Renal cortical epithelial cell (primary cell): ENCODE measurements around the gene SUSD3. TPM values are rescaled to one million over a fixed set of nuclear protein-coding genes. Genes with fewer than 3 reads are reported as not detected.
A peak's percentile ranks its signal among the peaks of the same experiment; 100 is the strongest.
"Not testable (repeated sequence)": the region's sequence is repeated elsewhere in the genome, so short reads cannot be mapped to it uniquely, and the experiment has no call there.

ENCODE experiments used
- DNase-seq: peaks from one replicate; pipeline ENCODE4 v3.0.0-alpha.2; 2011; ENCODE audit warnings: low read depth
- total RNA-seq: library from RNA; depleted of rRNA; stranded (reverse); fragments of >200 nt; gene quantifications from 2 replicates; pipeline ENCODE4 v1.2.3, GENCODE V29; 2014

The SUSD3 gene
- total RNA-seq, 1 donor from 2014 or later, result 5.1 TPM

DNA sequence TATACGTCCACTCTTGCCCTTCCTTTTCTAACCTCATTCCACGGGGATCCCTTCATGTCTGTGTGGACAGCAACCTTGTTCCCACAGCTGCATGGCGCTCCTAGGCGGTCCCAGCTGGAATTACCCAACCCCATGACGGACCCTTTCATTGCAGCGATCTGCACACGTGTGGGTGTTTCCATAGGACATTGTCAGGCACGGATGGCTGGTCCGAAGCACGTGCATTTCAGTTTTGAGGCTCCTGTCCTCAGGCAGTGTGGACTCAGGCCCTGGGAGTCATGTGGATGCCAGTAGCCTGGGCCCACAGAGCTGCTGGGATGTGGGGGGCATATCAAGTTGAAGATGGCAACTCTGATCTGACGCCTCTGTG is 52.5 kb downstream of the SUSD3 start:
- no peak for DNase-seq

DNA sequence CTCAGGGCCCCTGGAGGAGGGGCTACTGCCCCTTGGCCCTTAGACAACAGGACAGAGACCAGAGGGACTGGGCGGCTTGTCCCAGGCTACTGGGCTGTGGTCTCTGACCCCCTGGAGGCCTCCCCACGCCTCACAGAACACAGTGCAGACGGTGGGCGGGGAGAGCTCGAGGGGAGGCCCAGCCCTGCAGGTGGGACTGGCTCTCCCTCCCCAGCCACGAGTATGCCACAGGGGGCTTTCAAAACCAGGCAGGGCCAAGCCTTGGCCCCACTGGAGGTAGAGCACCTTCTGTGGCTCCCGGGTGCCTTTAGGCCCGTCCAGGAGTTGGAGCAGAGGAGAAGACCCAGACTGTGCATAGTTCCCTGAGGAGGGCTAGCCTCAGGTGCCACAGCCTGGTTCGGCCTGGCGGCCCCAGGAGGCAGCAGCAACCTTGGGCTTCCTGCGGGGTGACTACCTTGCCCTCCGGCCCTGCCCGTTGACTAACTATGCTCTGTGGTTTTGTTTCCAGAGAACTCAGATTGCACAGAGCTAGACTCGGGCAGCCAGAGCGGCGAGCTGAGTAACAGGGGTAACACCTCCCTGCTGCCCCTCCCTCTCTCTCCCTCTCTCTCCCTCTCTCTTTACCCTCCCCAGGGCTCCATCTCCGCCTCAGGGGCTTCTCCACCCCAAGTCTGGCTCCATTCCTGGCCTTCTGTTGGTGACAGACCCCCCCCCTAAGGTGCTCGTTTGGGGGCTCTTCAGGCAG is 53.0 kb downstream of the SUSD3 start:
- DNase-seq, result peak; percentile 79

DNA sequence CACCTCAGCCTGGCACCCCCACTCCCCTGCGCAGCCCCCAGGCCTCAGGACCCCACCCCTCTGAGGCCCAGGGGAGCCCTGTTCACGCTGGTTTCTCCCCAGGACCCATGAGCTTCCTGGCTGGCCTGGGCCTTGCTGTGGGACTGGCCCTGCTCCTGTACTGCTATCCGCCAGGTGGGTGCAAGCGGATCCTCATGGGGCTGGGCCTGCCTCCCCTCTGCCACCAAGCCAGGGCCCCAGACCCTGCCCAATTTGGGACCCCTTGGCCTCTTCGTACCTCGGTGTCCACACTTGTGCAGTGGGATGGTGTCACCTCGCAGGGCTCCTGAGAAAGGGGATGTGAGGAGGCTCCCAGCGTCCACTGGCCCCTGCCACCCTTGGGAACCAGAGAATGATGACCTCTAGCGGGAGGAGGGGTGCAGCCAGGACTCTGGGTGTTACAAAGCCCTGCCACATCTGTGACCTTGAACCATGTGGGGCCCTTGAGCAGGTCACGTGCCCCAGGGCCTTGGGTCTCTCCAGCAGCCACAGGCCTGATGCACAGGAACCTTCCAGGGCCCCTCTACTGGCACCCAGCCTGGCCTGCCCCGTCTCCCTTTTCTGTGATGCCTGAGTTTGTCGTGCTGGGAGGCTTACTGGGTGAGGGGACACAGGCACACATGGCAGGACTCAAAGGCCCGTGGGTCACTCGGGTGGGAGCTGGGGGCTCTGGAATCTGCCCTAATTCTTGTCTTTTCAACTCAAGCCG is 53.8 kb downstream of the SUSD3 start:
- DNase-seq, result no peak

DNA sequence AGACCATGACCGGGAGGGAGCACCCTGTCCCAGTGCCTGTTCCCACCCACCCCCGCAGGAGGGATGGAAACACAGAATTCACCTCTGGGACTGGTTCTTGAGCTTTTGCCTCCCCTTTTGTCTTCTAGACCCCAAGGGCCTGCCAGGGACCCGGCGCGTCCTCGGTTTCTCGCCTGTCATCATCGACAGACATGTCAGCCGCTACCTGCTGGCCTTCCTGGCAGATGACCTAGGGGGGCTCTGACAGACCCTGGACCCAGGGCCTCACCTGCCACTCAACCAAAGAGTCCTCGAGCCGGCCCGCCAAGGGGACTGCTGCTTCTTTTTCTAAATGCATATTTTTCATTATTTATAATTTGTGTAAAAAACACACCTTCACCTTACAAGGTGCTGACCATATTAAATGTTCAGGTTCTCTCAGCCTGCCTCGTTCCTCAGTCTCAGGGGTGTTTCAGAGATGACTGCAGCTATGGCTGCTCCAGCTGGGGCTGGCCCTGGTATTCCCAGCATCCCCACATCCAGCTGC is 54.4 kb downstream of the SUSD3 start:
- DNase-seq, result no peak

DNA sequence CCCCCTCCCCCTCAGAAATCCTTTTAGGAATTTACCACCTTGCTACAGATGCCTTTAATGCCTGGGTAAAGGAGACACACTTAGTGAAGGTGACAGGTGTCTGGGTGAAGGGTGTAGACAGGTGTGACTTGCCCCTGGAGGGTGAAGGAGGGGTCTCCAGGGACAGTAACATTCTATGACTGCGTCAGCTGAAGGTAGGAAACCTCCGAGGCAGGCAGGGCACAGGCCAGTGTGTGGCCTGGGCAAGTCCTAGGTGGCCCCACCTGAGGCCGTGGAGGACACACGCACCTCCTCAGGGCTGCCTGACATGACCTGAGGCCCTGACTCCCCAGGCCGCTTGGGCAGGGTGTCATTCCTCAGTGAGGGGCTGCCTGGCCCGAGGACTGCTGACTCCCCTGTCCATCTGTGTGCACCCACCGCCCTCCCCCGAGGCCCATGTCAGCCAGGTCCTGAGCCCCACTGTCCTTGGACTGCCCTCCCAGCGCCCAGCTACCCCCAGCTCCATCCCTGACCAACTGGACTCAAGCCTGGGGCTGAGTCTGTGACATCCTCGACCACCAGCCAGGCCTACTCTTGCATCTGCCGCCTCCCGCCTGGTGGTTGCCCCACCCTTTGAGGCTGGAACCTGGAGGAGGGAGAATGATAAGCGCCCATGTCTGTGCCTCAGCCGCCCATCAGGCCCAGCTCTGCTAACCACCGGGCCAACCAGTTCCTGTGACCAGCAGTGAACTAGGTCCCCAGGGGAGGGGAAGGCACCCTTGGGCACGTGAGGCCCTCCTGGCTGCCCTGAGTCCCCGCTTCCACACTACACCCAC is 55.9 kb downstream of the SUSD3 start:
- DNase-seq, result no peak

DNA sequence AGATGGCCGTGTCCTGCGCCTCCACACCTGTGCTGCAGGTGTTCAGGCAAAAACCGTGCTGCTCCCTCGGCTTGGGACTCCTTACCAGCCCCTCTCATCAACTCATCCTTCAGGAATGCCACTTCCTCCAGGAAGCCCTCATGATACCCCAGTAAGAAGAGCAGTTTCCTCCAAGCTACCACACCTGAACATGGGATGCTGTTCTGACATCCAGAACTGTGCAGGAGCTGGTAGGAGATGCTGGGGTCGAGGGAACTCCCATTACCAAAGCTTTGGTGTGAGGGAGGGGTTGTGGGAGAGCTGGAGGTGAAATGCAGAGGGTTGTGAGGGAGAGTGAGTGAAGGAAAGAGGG is 56.5 kb downstream of the SUSD3 start:
- no peak for DNase-seq

DNA sequence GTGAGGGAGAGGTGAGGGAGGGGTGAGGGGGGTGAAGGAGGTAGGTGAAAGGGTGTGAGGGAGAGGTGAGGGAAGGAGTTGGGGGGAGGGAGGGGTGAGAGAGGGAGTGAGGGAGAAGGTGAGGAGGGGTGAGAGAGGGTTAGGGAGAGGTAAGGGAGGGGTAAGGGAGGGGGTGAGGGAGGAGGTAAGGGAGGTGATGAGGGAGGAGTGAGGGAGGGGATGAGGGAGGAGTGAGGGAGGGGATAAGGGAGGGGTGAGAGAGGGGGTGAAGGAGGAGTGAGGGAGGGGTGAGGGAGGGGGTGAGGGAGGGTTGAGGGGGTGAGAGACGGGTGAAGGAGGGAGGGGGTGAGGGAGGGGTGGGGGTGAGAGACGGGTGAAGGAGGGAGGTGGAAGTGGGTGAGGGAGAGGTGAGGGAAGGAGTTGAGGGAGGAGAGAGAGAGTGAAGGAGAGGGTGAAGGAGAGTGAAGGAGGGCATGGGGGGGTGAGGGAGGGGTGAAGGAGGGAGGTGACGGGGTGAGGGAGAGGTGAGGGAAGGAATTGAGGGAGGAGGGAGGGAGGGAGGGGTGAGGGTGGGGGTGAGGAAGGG is 57.1 kb downstream of the SUSD3 start:
- no peak for DNase-seq

DNA sequence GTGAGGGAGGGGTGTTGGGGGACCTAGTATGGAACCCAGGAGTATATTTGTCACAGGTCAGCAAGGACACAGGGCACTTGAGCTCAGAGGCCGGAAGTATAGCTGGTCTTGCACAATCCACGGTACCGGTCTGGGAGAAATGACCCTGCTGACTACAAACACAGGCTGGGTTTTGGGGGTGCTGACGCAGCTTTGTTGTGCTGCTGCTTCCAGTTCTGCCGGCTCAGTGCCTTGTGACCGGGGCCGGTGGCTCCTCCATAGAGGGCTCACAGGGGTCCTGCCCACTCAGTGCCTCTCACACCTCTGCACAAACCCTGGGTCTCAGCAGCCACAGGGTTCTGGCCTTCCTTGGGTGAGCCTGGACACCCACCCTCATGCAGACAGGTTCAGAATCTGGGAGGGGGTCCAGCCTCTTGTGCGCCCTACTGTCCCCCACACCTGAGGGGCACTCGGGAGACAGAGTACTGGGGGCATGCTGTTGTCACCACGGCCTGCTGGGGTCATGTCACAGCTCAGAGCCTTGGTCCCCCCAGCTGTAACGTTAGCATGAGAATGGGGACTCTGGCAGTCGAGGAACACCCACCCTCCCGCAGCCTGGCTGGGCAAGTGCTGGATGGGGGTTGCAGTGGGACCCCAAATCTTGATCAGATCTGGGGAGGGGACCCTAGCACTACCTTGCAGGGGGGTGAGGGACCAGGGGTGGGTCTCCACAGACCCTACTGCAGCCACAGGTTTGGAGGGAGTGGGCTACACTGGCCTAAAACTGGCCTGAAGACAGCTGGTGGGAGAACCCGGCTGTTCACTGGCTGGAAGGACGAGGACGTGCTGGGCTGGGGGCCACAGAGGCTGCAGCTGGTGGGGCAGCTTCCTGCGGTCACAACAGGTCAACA is 57.8 kb downstream of the SUSD3 start:
- peak; percentile 89 for DNase-seq

DNA sequence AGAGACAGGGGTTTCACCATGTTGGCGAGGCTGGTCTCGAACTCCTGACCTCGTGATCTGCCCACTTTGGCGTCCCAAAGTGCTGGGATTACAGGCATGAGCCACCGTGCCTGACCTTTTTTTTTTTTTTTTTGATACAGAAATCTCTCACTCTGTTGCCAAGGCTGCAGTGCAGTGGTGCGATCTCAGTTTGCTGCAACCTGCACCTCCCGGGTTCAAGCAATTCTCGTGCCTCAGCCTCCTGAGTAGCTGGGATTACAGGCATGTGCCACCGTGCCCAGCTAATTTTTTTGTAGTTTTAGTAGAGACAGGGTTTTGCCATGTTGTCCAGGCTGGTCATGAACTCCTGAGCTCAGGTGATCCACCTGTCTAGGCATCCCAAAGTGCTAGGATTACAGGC is 59.0 kb downstream of the SUSD3 start:
- not testable (repeated sequence) for DNase-seq

DNA sequence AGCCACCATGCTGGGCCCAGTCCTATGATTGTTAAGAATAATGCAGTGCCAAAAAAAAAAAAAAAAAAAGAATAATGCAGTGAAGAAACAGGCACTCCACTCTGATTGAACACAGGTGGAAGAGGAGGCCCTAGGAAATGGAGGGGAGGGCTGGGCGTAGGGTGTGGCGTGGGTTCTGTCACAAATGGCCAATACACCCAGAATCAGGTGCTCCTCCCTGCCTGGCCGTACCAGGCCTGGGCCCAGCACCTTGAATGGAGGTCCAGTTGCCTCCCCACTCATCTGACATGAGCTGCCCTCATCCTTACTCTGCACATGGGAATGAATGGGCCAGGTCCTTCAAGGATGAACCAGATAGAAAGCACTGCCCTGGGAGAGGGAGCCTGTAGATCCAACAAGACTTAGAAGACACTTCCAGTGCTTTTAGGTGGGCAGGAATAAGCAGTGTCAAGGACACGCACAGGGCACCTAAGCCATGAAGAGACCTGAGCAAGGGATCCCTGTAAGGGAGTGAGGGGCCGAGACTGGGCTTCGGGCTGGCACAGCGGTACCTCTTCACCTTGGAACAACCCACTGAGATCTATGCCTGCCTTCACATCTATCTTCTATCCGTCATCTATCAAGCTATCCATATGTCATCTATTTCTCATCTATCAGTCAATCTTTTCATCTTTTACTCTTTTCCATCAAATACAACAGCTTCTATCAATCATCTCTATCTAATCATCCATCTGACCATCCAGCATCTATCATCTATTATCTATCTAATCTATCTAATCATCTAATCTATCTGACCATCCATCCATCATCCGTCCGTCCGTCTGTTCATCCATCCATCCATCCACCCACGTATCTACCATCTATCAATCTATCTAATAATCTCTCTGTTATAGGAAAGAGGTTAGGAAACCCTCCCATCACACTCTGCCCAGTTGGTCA is 59.7 kb downstream of the SUSD3 start:
- no peak for DNase-seq

DNA sequence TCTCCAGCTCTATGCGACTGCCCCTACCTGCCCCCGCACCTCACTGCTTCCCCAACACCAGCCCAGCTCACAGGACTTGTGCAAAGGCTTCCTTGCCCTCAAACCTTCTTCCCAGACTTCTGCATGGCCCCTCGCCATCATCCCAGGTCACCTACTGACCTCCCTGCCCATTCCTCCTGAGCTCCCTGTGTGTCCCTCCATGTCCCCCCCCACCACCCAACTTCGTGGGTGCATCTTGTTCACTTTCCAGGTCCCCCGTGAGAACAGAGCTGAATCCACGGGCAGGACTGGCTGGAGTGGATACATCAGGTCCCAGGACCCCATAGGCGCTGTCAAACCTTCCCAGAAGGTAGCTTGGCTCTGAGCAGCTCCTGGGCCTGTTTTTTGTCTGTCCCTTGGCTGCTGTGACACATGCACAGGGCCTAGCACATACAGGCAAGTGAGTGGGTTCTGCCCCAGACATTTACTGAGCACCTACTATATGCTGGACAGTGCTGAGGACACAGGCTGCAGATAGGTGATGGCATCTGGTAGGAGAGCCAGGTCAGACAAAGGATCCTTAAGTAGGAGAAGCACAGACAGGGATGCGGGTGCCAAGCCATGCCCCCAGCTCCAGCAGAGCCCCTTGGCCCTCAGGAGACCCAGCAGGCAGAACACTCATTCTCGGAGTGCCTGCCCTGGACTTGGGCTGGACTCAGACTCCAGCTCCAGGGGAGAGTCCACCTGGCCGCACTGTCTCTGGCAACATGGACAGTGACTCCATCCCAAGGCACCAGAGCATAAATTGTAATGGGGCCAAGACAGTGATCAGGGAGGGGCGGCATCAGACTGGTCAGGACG is 60.6 kb downstream of the SUSD3 start:
- no peak for DNase-seq

DNA sequence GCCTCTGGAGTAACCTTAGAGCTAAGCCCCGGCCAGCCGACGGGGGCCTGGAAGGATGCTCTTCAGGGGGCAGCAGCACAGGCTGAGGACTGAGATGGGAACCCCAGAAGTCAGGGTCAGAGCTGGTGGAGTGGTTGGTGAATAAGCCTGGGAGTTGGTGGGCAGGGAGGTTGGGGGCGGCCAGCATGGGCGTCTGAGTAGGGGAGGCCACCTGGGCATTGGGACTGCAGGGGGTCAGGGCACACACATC is 61.1 kb downstream of the SUSD3 start:
- DNase-seq, result no peak

DNA sequence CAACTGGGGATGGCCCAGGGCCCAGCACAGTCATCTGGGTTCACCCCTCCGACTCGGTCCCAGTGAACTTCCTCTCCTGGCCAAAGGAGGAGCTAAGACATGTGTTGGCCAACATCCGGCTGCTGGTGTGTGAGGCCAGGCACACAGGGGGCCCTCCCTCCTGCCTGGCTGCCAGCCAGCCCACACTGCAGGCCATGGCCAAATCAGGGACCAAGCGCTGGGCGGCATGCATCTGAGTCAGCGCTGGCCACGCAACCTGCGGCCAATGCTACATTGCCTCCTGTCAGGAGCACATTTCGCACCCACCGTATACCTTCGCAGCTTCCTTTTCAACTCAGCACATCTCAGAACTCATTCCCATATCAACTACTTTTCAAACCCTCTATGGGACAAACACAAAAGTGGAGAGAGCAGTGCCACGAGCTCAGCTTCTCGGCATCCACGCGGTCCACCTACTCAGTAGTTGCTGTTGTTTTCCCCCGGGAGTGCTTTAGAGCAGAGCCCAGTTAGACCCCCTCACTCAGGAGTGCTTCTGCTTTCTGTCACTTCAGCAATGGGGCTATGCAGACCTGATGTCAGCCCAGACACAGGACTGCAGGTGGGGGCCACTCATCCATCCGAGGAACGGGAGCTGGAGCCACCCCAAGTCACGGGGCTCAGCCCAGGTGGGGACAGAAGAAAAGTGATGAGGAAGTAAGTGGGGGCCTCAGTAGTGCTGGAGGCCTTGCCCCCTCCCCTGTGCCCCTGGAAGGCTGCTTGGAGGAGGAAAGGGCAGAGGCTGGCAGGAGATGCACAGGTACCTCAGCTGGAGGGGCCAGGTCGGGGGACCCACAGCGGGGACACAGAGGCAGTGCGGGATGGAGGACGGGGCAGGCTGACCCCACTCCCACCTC is 61.7 kb downstream of the SUSD3 start:
- peak; percentile 92 for DNase-seq

DNA sequence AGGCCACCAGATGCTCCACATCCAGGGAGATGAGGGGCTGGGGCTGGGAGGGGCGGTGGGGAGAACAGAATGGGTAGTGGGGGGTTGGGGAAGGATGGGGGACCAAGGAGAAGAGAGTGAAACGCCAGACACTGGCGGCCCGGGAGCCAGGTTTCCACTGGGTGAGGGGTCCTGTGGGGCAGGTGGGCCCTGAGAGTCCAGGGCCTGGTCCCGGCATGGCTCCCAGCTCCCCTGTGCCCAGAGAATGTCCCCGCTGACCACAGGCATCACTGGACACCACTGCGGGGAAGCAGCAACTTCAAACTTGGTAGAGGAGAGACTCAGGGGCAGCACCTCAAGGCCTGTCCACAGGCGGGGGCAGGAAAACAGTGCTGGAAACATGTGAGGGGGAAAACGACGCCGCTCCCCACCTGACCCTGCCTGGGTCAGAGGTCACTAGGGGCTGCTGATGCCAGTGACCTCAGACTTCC is 62.4 kb downstream of the SUSD3 start:
- no peak for DNase-seq

DNA sequence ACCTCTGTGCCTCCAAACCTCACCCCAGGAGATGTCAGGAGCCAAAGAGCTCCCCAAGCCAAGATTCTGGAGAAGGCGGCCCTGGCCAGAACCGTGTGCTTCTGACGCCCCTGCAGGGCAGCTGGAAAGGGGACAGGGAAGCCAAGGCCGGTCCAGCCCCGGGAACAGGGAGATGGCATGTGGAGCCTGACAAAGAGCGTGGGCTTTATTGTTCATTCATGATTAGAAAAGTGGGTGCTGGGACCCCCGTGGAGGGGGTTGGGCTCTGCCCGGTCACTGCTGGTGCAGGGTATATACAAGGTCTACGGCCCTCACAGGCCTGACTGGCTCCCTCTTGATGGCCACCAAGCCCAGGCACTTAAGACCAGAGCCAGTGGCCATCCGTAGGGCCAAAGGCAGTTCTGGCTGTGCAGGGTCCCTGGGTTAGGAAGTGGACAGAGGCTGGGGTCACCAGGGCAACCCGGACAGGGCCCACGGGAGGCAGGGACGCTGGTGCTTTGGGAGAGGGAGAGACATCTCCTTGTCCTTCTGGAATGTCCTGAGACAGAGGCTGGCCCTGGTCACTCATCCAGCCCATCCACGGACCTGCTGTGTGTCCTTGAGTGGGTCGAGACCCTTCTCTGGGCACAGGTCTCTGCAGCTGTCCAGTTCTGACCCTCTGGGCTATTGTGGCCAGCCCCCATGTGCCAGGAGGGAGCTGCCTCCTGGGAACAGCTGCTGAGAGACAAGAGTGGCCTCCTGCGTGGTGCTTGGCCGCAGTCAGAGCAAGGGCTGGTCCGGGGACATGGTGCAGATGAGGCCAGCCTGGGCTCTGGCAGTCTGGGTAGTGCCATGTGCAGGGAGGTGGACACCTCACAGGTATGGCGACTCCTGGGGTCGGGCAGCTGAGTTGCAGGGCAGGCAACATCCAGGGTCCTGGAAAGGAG is 63.1 kb downstream of the SUSD3 start:
- no peak for DNase-seq

DNA sequence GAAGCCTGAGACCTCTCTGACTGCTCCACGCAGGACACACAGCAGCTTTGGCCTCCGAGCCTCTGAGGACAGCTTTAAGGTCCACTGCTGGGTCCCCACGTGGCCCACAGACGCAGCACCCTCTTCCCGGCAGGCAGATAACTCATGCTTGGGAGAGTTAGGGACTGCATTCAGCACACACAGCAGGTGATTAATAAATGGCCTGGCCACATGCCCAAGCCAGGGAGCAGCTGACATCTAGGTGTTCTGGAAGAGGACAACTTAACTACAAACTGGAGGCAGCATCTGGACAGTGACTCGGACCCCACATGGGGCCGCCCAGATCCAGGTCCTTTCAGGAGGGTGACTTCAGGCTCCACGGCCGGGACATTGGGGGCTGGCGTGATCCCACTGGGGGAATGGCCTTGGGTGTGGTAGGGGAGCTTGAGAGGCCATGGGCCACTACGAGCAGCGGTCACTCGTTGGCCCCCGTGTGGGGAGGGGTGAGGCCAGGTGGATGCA is 64.3 kb downstream of the SUSD3 start:
- DNase-seq, result no peak
